Measurements from ENCODE around the gene ELMO3. TPM values are rescaled to one million over a fixed set of nuclear protein-coding genes. Genes with fewer than 3 reads are reported as not detected.
A peak's percentile ranks its signal among the peaks of the same experiment; 100 is the strongest.

Gene ELMO3
- total RNA-seq, 1 donor = 0.36 TPM

GRCh38 chr16:67248401-67249177, 49.7 kb downstream of the ELMO3 start, which contains the start of gene SLC9A5:
SLC9A5 (plus strand) TSS chr16:67248979; CDS start chr16:67249015, 36 bp downstream.
- Histone ChIP-seq H3K27ac (ENCODE audit: low read depth, low read length) (peak within 1 kb of the TSS; percentile 42), H3K36me3 (ENCODE audit: insufficient read depth, low read length) (peaks cover 4% of the 10 kb centered on the region), H3K4me2 (ENCODE audit: insufficient read depth, low read length) (peak within 1 kb of the TSS; percentile 84), H3K27me3 (ENCODE audit: insufficient read depth, low read length) (no peaks in the 10 kb centered on the region), H3K79me2 (ENCODE audit: insufficient read depth, low read length) (peaks cover 27% of the 10 kb centered on the region), H3K4me3 (ENCODE audit: insufficient read depth, low read length) (peak within 1 kb of the TSS; percentile 94), H3K9me3 (ENCODE audit: low read depth, low read length) (no peaks in the 10 kb centered on the region), H4K20me1 (ENCODE audit: insufficient read depth, low read length) (peaks cover 2% of the 10 kb centered on the region), H2AFZ (ENCODE audit: low read length) (peak within 1 kb of the TSS; percentile 78), H3K4me1 (ENCODE audit: insufficient read depth, low read length) (peaks cover 49% of the 10 kb centered on the region)
- peak; percentile 91 for DNase-seq (ENCODE audit: insufficient read length, low spot score, missing footprints)
- no peak for TF ChIP-seq CTCF (IDR thresholded peaks at IDR 0.05; ENCODE audit: extremely low read depth, low read depth, low read length)

GRCh38 chr16:67249178-67250044, 50.5 kb downstream of the ELMO3 start:
- Histone ChIP-seq H3K27ac (ENCODE audit: low read depth, low read length) (peak overlapping the region; percentile 41), H3K4me1 (ENCODE audit: insufficient read depth, low read length) (peaks cover 41% of the 10 kb centered on the region), H3K79me2 (ENCODE audit: insufficient read depth, low read length) (peaks cover 20% of the 10 kb centered on the region), H3K9me3 (ENCODE audit: low read depth, low read length) (no peaks in the 10 kb centered on the region), H3K27me3 (ENCODE audit: insufficient read depth, low read length) (no peaks in the 10 kb centered on the region), H3K4me3 (ENCODE audit: insufficient read depth, low read length) (peak overlapping the region; percentile 94), H4K20me1 (ENCODE audit: insufficient read depth, low read length) (peaks cover 2% of the 10 kb centered on the region), H3K36me3 (ENCODE audit: insufficient read depth, low read length) (peaks cover 6% of the 10 kb centered on the region), H3K4me2 (ENCODE audit: insufficient read depth, low read length) (peak overlapping the region; percentile 84), H2AFZ (ENCODE audit: low read length) (peak overlapping the region; percentile 63)
- DNase-seq (ENCODE audit: insufficient read length, low spot score, missing footprints) = peak; percentile 79
- TF ChIP-seq CTCF (IDR thresholded peaks at IDR 0.05; ENCODE audit: extremely low read depth, low read depth, low read length) = no peak

- peaks cover 19% of the 10 kb centered on the region for H3K79me2 ChIP-seq (ENCODE audit: insufficient read depth, low read length)
- H4K20me1 ChIP-seq (ENCODE audit: insufficient read depth, low read length) = peaks cover 4% of the 10 kb centered on the region
- peak overlapping the region; percentile 94 for H3K4me3 ChIP-seq (ENCODE audit: insufficient read depth, low read length)
- peaks cover 35% of the 10 kb centered on the region for H3K4me1 ChIP-seq (ENCODE audit: insufficient read depth, low read length)
- no peak for TF ChIP-seq CTCF (IDR thresholded peaks at IDR 0.05; ENCODE audit: extremely low read depth, low read depth, low read length)
- peak overlapping the region; percentile 41 for H3K27ac ChIP-seq (ENCODE audit: low read depth, low read length)
- DNase-seq (ENCODE audit: insufficient read length, low spot score, missing footprints) = peak; percentile 76
- H2AFZ ChIP-seq (ENCODE audit: low read length) = peak overlapping the region; percentile 63
- no peaks in the 10 kb centered on the region for H3K9me3 ChIP-seq (ENCODE audit: low read depth, low read length)
- H3K4me2 ChIP-seq (ENCODE audit: insufficient read depth, low read length) = peak overlapping the region; percentile 84
- H3K27me3 ChIP-seq (ENCODE audit: insufficient read depth, low read length) = no peaks in the 10 kb centered on the region
- peaks cover 6% of the 10 kb centered on the region for H3K36me3 ChIP-seq (ENCODE audit: insufficient read depth, low read length)
Measured at GRCh38 chr16:67250045-67250327, 51.1 kb downstream of the ELMO3 start.
